HG02623 (cell line): ENCODE data around the gene SCGB1D2.
"Not testable (repeated sequence)": the region's sequence is repeated elsewhere in the genome, so short reads cannot be mapped to it uniquely, and the experiment has no call there.

ENCODE experiments used
- ATAC-seq: cut with Tn5 transposase; IDR thresholded peaks from one replicate; pipeline ENCODE4 v1.9.1; 2021; ENCODE audit warnings: moderate library complexity; ENCODE audit not compliant: unreplicated experiment

Gene SCGB1D2, protein sequence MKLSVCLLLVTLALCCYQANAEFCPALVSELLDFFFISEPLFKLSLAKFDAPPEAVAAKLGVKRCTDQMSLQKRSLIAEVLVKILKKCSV

DNA sequence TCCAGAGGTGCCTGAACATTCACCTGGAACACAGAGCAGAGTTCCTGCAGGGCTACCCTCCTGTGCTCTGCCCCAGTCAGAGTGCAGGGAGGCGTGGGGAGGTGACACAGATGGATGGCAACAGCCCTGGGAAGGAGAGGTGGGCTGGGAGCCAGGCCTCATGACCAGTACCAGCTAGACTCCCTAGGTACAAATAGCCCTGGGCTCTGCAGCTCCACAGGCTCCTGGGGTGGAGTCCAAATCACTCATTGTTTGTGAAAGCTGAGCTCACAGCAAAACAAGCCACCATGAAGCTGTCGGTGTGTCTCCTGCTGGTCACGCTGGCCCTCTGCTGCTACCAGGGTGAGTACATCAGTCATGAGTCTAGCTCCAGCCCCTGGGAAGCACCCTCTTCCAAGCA, at the start of gene SCGB1D2:
Gene SCGB1D2 (plus strand): TSS at position 219 of the 400 bp plus-strand sequence. CDS start 69 bp downstream, at position 288.
- no peak for ATAC-seq

DNA sequence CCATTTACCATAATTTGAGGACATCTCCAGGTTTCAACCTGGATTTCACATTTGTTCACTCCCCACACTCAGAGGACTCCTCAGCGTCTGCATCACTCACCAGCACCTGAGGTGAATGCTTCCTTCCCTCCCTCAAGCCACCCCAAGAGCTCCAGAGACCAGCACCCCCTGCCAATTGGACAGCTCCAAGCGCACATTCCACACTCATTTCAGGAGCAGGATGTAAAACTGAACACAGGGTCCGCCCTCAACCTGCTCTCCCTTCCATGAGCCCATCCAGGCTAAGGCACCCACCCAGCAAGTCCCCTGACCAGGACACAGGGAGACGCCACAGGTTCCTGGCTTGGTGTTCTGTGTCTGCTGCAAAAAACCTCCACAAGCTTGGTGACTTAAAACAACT, 48.1 kb upstream of the SCGB1D2 start:
- ATAC-seq = no peak

DNA sequence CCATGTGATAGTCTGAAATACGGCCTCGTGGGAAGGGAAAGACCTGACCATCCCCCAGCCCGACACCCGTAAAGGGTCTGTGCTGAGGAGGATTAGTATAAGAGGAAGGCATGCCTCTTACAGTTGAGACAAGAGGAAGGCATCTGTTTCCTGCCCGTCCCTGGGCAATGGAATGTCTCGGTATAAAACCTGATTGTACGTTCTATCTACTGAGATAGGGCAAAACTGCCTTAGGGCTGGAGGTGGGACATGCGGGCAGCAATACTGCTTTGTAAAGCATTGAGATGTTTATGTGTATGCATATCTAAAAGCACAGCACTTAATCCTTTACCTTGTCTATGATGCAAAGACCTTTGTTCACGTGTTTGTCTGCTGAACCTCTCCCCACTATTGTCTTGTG, 47.0 kb upstream of the SCGB1D2 start:
- ATAC-seq = not testable (repeated sequence)

- ATAC-seq = no peak
Measured at GRCh38 chr11:62195945-62196344, 46.1 kb upstream of the SCGB1D2 start.

GRCh38 chr11:62197400-62197799, 44.6 kb upstream of the SCGB1D2 start:
- not testable (repeated sequence) for ATAC-seq

DNA sequence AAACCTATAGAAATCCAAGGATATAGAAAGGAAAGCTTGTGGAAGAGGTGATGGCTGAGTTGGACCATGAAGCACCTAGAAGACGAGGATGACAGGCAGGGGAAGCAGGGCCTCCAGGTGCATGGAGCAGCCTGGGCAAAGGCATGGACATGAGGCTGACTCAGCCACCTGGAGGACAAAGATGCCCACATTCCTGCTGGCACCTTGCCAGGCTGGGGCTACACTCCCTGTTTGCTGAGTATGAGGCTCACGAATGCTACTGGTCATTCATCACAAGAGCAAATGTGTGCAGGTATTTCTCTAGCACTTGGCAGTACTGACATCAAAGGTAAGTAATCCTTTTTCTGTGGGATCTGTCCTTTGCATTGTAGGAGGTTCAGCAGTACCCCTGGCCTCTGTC, 40.7 kb upstream of the SCGB1D2 start:
- ATAC-seq = no peak

GRCh38 chr11:62202910-62203309, 39.1 kb upstream of the SCGB1D2 start:
- ATAC-seq = no peak

DNA sequence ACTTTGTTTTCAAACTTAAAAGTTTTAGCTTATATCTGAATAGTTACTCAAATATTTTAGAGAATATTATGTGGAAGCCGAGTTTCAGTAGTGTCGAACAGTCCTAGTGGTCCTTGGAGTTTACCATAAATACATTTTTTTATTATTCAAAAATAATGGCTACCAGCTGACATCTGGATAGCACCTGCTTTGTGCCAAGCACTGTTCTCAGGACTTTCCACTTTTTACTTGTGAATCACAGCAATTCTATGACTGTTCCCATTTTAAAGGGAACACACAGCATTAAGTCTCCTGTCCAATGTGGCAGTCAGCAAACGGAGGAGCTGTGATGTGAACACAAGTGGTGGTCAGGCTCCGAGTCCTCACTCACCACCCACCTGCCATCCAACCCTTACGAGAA, 37.6 kb upstream of the SCGB1D2 start:
- ATAC-seq = no peak

DNA sequence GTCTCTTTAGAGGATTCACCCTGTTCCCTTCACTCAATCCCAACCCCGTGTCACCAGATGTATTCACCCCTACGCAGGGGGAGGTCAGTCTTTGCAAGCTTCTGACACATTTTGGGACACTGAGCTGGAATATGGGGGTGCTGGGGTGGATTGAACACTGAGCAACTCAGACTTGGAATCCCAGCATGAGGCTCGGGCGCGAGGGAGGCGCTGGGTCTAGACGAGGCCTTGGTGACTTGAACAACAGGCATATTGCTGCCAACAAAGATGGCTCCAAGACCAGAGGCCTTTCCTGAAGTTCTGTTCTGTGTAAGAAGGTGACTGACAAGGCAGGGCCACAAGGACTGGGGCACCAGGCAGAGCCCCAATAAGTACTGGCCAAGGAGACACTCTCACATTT, 36.6 kb upstream of the SCGB1D2 start:
- no peak for ATAC-seq

GRCh38 chr11:62206276-62207066, 35.6 kb upstream of the SCGB1D2 start:
- ATAC-seq = not testable (repeated sequence)

DNA sequence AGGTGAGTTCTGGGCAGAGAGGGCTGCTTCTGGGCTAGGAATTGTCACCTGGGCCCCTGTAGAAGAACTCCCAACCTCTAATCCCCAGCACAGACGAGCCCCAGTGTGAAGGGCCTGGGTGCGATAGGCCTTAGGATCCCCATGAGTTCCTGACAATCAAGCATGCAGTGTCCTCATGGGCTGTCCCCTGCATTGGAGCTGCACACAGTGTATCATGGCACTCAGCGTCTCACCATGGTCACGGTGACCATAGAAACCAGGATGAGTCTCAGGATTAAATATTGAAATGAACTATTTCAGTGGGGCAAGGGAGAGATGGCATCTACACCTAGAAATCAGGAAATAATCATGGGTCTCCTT, 33.3 kb upstream of the SCGB1D2 start:
- ATAC-seq = no peak

DNA sequence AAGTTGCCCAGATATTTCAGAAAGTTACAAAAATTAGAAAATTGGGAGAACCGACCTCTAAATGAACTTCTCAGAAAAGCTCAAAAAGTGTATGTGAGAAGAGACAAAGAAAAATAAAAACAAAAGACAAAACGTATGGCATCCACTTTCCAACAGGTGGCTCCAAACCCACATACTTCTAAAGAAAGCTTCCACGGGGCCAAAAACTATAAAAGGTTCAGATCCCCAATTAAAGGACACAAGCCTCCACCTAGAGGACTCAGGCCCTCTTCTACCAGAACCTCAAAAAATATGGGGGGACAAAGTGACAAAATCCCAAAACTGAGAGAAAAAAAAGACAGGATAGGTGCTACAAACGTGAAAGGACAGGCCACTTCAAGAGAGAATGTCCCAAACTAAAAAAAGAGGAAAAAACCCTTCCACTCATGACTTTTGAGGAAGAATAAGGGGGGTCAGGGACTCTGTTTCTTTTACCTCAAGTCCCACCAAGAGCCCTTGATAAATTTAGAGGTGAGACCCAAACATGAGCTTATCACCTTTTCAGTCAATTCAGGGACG, 24.8 kb upstream of the SCGB1D2 start:
- no peak for ATAC-seq

- ATAC-seq = no peak
Measured at GRCh38 chr11:62221498-62221897, 20.5 kb upstream of the SCGB1D2 start.

DNA sequence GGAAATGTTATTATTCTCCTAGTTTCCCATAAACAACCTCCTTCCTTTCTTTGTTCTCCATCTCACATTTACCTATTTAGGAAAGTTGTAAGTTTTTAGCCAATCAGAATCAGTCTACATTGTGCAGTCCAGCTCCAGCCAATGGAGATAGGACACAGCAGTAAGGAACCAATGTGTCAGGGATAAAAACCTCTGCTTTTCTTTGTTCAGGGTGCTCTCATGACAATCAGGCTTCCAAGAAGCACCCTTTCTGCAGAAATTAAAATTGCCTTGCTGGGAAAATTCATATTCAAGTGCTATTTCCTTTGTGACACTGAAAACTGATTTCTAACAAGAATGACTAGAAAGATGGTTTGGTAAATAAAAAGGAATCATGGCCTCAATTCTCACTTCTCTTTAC, 18.9 kb upstream of the SCGB1D2 start:
- ATAC-seq = no peak

- no peak for ATAC-seq
Measured at GRCh38 chr11:62233730-62234129, 8.3 kb upstream of the SCGB1D2 start.

DNA sequence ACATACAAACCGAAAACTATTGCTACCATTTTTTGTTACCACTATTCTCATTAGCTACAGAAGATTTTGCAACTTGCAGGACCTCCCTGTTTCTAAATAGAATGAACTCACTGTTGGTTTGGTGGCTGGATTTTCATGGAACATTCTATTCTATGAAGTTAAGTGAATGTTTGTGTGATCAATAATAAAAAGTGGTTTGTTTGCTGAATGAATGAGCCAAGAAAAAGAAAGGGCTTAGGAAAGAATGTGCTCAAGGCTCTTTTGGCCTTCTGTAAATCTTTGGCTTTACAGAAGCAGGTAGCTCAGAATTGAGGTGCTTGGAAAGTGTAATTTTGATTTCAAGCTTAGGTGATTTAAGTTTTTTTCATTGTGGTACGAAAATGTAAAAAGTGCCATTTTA, 5.9 kb upstream of the SCGB1D2 start:
- ATAC-seq = no peak

DNA sequence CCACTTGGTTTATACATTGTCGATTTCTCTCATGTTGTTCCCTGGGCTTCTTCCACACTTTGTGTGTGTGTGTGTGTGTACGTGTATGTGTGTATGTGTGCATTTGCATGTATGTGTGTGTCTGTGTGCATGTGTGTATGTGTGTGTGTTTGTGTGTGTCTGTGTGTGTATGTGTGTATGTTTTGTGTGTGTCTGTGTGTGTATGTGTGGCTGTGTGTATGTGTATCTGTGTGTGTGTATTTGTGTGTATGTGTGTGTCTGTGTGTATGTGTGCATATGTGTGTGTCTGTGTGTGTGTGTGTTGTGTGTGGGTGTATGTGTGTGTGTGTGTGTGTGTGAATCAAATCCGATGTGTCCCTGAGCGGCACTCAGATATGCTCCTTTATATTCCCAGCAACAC, 4.5 kb upstream of the SCGB1D2 start:
- no peak for ATAC-seq

DNA sequence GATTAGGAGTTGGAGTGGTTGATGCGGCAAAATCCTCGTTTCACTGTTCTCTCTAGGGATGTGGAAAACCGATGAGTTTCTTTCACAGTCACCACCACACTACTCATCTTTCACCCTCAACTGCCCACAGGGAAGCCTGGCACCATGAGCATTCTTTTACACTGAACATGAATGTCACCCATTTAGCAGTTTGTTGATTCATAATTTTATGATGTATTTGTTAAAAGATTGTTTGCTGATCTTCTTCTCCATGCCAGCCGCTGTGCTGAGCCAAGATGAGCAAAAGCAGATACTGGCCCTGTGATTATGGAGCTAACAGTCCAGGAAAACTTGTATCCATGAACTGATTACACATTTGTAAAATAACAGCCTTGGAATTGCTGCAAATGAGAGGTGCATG, 3.9 kb upstream of the SCGB1D2 start:
- no peak for ATAC-seq

DNA sequence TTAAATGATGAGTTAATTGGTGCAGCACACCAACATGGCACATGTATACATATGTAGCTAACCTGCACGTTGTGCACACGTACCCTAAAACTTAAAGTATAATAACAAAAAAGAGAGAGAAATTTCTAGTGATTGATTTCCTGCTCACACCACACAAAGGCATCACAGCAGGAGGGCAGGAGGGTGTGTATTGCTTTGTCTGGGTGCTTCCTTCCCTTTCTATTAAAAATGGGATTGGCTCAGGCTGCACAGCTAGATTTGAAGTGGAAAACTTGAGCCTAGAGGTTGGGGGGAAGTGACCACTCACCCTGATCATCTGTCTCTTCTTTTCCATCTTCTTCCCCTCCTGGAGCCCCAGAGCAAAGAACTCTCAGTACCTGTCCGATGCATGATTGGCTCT, 944 bp upstream of the SCGB1D2 start:
- ATAC-seq = no peak

GRCh38 chr11:62245271-62245753, 3.3 kb downstream of the SCGB1D2 start:
- ATAC-seq = no peak

DNA sequence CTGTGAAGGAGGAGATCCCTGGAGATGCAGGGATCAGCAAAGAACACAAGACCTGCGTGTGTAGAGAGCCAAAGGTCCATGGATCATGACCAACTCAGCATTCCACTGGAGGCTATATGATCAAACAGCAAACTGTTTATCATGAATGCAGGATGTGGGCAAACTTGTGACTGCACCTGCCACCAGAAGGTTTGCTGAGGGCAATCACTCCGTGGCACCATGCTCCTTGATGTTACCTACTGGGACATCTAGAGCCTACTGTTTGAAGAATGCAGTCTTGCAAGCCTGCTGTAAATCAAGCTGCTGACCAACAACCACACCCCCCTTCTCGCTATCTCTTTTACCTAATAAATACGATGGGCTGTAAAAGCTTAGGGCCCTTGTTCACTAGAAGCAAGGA, 9.7 kb downstream of the SCGB1D2 start:
- no peak for ATAC-seq

DNA sequence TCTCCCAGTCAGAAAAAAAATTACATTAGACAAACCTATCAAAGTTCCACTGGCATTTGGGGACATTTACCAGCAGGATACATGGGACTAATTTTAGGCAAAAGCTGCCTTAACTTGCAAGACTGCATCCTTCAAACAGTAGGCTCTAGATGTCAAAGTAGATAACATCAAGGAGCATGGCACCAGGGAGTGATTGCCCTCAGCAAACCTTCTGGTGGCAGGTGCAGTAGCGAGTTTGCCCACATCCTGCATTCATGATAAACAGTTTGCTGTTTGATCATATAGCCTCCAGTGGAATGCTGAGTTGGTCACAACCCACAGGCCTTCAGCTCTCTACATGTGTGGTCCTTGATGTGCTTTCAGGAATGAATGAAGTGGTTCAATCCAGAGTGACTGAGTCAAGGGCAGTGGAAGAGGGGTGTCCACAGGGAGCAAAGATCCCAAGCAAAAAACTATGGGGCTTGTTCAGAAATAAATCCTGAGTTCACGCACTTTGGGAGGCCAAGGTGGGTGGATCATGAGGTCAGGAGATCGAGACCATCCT, 12.0 kb downstream of the SCGB1D2 start:
- ATAC-seq = no peak
